OCI-LY7 (cell line): ENCODE data around the gene COMMD1.

Experiments used
- EZH2phosphoT487 ChIP-seq: fragments of 200-600 bp; sonication (generic); IDR thresholded peaks from 2 replicates; pipeline ENCODE4 v1.6.1; 2018; ENCODE audit warnings: low read depth, borderline replicate concordance, mild to moderate bottlenecking, mixed run types, antibody characterized with exemption, low read length, moderate library complexity, mixed read lengths
- TF ChIP-seq, protein P1 (sequence below): fragments of 200-600 bp; sonication (generic); conservative IDR thresholded peaks from 2 replicates; pipeline ENCODE4 v1.5.1; 2014; ENCODE audit warnings: mild to moderate bottlenecking, antibody characterized with exemption, low read length, moderate library complexity, mixed read lengths

- TF ChIP-seq, protein P1, sequence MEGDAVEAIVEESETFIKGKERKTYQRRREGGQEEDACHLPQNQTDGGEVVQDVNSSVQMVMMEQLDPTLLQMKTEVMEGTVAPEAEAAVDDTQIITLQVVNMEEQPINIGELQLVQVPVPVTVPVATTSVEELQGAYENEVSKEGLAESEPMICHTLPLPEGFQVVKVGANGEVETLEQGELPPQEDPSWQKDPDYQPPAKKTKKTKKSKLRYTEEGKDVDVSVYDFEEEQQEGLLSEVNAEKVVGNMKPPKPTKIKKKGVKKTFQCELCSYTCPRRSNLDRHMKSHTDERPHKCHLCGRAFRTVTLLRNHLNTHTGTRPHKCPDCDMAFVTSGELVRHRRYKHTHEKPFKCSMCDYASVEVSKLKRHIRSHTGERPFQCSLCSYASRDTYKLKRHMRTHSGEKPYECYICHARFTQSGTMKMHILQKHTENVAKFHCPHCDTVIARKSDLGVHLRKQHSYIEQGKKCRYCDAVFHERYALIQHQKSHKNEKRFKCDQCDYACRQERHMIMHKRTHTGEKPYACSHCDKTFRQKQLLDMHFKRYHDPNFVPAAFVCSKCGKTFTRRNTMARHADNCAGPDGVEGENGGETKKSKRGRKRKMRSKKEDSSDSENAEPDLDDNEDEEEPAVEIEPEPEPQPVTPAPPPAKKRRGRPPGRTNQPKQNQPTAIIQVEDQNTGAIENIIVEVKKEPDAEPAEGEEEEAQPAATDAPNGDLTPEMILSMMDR: no peak
- no peak for TF ChIP-seq EZH2phosphoT487
Measured at GRCh38 chr2:61943251-61943650, 37.8 kb downstream of the COMMD1 start.
